HG02943 (cell line): Measurements from ENCODE around the gene EPHA3.
A peak's percentile ranks its signal among the peaks of the same experiment; 100 is the strongest.

Experiments
- ATAC-seq: cut with Tn5 transposase; IDR thresholded peaks from one replicate; pipeline ENCODE4 v1.9.1; 2021; ENCODE audit warnings: mild to moderate bottlenecking, low read depth, moderate library complexity; ENCODE audit not compliant: unreplicated experiment

The EPHA3 gene

GRCh38 chr3:89107461-89108290 lies at the start of gene EPHA3:
Gene EPHA3, plus strand, starts transcription at chr3:89107621. Its CDS starts 128 bp downstream, at chr3:89107749.
- ATAC-seq: peak; percentile 93

DNA sequence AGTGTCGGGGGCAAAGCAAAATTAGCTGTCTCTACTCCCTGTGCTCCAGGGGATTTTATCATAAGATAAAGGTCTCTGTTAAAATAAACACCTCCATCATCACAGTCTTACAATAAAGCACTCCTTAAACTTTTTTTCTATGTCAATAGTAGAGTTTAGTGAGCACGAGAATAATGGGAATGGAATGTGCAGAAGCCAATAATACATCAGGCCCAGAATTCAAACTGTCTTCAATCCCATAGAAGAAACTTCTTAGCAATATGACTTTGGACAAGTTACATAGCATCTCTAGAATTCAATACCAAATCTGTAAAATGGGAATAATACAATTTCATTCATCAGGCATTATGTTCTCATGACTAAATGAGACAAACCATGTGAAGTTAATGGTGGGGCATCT lies 49.0 kb upstream of the EPHA3 start:
- no peak for ATAC-seq

GRCh38 chr3:89059211-89059925 lies 48.1 kb upstream of the EPHA3 start:
- ATAC-seq: no peak

DNA sequence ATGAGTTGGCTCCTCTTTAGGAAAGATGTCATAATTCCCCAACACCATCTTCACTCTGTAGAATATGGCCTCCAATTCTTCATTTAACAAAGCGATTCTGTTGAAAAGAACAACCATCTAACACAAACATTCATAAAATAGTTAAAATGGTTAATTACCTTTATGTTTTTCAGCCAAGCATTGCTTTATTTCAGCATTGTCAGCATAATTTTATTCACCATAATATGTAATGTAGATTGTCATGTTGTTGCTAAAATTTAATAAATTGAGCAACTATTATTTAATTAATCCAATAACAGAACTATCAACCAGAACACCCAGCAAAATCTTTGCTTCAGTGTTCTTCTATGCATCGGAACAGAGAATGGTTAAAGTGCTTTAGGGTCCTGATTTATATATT lies 46.2 kb upstream of the EPHA3 start:
- no peak for ATAC-seq

GRCh38 chr3:89067736-89068135 lies 39.7 kb upstream of the EPHA3 start:
- ATAC-seq: no peak

DNA sequence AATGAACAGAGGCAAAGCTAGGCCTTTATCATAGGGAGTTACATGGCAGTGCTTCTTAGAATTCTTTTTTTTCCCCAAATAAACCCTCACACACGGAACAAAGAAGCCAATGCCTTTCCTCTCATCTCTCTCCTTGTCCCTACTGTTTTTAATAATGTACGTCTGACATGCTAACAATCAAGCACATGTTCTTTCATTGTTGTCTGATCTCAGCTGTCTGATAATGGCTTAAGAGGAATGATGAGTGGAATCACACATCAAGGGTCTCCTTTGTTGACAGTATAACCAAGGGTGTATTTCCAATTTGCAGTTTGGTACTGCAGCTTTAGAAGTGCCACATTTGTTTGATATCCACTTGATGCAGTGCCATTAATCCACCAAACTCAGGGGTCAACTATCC lies 34.8 kb upstream of the EPHA3 start:
- ATAC-seq: no peak

- ATAC-seq: no peak
Observed at GRCh38 chr3:89079944-89080343, 27.5 kb upstream of the EPHA3 start.

- no peak for ATAC-seq
Observed at GRCh38 chr3:89087851-89088250, 19.6 kb upstream of the EPHA3 start.

GRCh38 chr3:89098173-89098572 lies 9.2 kb upstream of the EPHA3 start:
- ATAC-seq: no peak

DNA sequence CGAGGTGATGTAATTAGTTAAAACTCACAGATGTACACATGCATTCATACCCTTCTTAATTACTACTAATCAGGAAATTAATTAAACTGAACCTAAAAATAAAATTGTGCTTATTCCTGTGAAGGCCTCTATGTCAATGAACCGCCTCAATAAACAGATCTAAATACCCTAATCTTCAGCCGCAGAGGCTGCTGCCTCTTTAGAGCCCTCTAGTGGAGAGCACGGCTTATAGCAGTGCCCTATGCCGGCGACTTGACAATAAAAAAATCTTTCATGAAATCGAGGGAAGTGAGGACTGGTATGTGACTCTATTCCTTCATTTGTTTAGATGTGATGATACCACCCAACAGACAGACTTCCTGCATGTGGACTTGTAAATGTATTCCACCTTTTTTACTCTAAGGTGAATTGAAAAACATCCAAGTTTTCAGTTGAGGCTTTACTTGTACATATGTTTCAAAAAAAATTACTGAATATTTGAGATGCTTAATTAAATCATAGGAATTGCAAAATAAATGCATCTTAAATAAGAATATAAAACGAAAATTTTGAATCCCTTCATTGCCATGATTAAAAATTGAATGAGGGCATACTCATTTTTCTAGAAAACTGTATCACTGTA lies 8.3 kb upstream of the EPHA3 start:
- ATAC-seq: peak; percentile 94

GRCh38 chr3:89101251-89101650 lies 6.2 kb upstream of the EPHA3 start:
- no peak for ATAC-seq

DNA sequence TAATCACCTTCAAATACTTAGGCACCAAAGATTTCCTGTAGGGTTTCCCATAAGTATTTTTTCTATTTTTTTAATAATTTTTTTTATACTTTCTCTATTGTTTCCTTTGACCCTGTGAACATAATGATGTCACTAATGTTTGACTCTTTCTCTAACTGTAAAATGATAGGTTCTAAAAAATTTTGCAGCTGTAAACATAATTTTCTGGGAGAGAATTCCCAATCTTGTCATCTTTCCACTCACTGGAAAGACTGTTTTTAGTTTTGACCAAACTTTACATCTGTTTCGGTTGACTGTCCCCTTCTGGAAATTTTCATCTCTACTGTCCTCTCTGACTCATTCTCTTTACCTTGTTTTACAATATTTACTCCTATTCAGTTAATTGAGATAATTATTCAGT lies 5.5 kb upstream of the EPHA3 start:
- ATAC-seq: no peak

GRCh38 chr3:89104499-89104898 lies 2.9 kb upstream of the EPHA3 start:
- no peak for ATAC-seq

GRCh38 chr3:89105503-89105902 lies 1.9 kb upstream of the EPHA3 start:
- no peak for ATAC-seq

DNA sequence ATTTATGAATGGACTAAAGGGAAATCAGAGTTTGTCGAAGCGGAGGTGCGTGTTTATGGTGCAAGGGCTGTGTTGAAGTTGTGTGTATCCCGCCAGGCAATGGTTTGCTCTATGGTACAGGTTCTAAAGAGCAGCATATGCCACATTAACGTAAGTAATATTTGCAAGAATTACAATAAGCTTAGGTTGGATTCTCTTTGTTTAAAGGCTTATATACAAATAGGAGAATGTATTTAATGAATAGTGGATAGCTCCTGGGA lies 800 bp downstream of the EPHA3 start:
- no peak for ATAC-seq

GRCh38 chr3:89113344-89113743 lies 5.9 kb downstream of the EPHA3 start:
- ATAC-seq: no peak

DNA sequence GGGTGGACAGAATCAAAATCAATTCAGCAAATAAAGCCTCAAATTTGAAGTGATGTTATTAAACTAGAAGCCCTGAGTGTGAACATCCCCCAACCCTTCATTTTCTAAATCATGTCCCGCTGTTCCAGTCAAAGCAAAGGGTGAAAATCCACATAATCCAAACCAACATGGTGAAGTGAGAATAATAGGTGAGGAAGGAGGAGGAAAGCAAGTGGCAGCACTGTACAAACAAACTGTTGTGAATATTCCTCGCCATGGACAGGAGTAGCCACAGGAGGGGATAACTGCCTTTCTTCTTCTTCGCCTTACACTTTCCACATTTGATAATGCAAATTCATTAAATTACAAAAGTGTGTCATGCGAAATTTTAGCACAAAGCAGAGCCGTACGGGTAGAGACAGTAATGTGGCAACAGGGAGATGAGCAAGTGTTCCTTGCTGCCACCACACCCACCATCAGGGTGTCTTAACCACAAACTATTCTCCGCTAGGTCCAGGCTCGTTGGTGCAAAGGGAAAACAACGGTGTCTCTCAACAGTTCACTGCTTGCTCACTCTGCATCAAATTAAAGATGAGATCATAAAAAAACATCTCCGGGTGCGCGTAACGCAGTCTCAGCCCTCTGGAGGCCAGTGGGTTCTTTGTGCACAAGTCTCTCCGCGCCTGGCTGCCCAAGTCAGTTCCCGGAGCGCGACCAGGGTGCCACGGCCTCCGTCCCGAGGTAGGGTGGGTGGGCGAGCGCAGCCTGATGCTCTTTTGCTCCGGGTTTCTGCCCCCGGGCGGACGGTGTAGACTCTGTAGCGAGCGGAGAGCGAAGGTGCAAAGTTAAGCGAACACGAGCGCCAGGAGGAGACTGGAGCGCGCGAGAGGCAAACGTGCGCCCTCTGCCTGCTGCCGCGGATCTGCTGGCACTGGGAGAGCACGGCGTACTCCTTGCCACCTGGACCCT lies 6.7 kb downstream of the EPHA3 start:
- peak; percentile 65 for ATAC-seq

DNA sequence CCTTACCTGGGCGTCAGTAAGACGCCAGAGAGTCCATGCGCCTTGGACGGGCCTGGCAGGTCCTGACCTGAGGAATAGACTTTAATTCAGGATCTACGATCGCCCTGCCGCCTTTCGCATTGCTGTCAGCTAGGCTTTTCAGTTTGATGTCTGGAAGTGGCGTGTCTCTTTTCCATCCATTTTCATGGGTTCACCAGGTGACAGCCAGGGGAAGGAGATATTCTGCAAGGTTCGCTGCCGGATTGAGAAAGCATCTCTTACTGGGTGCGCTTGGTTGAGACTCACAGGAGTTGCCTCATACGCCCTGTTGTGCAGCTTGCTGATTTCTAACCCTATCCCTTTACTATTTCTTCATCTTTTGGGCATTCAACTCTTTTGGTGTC lies 7.4 kb downstream of the EPHA3 start:
- ATAC-seq: no peak

- no peak for ATAC-seq
Observed at GRCh38 chr3:89116476-89116875, 9.1 kb downstream of the EPHA3 start.

- ATAC-seq: no peak
Observed at GRCh38 chr3:89138048-89138447, 30.6 kb downstream of the EPHA3 start.

DNA sequence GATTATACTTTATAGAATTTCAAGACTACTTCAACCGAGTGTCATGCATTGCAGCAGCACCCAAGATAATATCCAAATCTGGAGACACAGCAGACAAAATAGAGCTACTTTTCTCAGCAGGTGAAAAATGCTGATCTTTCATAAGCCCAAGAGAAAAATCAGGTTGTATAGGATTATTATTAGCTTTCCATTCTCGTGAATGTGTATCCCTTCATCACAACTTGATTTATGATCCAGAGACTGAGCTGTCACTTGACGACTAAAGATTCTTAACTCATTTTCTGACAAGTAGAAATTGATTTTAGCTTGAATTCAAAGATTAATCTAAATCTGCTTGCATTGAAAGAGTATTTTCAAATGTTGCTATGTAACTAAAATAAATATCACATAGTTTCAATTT lies 32.4 kb downstream of the EPHA3 start:
- no peak for ATAC-seq
